Activated naive CD4-positive, alpha-beta T cell treated with anti-CD3 and anti-CD28 coated beads, Interleukin-2, amount 10 ng/mL, durations not matched to agents 7 days and 5 days (primary cell): ENCODE results near the gene SALL1.

Experiments used
- CTCF ChIA-PET: fragments of 350-600 bp; sonication (Branson Sonifier 250); formaldehyde crosslinking; loops from one replicate; lab custom pipeline; 2021; ENCODE audit warnings: antibody characterized with exemption; lab: Charles Lee
- DNase-seq: peaks from one replicate; pipeline ENCODE4 v3.0.0-alpha.2; 2020
- H3K27ac Mint-ChIP-seq: one replicate; pipeline ENCODE4 v1.8.0; 2021; ENCODE audit warnings: mild to moderate bottlenecking, moderate library complexity, mixed read lengths
- H3K27me3 Mint-ChIP-seq: one replicate; pipeline ENCODE4 v1.8.0; 2021; ENCODE audit warnings: mild to moderate bottlenecking, mixed read lengths
- H3K36me3 Mint-ChIP-seq: one replicate; pipeline ENCODE4 v1.8.0; 2021; ENCODE audit warnings: mixed read lengths
- H3K4me1 Mint-ChIP-seq: one replicate; pipeline ENCODE4 v1.8.0; 2021; ENCODE audit warnings: mixed read lengths
- H3K4me3 Mint-ChIP-seq: one replicate; pipeline ENCODE4 v1.8.0; 2021; ENCODE audit warnings: mild to moderate bottlenecking, moderate library complexity, mixed read lengths
- H3K9me3 Mint-ChIP-seq: one replicate; pipeline ENCODE4 v1.8.0; 2021; ENCODE audit warnings: mixed read lengths

Gene SALL1

GRCh38 chr16:51119973-51120729, 30.9 kb downstream of the SALL1 start:
- Mint-ChIP-seq H3K4me3 (no peak overlapping the region), H3K9me3 (no peaks in the 10 kb centered on the region), H3K27me3 (peaks cover 15% of the 10 kb centered on the region), H3K36me3 (no peaks in the 10 kb centered on the region), H3K4me1 (no peaks in the 10 kb centered on the region), H3K27ac (no peak overlapping the region)
- CTCF ChIA-PET, result no interaction called here
- no peak for DNase-seq

GRCh38 chr16:51119556-51119955, 31.5 kb downstream of the SALL1 start:
- peaks cover 21% of the 10 kb centered on the region for H3K27me3 Mint-ChIP-seq
- no peaks in the 10 kb centered on the region for H3K4me1 Mint-ChIP-seq
- no peak overlapping the region for H3K4me3 Mint-ChIP-seq
- DNase-seq, result no peak
- CTCF ChIA-PET, result no interaction called here
- no peaks in the 10 kb centered on the region for H3K36me3 Mint-ChIP-seq
- no peak overlapping the region for H3K27ac Mint-ChIP-seq
- H3K9me3 Mint-ChIP-seq, result no peaks in the 10 kb centered on the region

- CTCF ChIA-PET, result no interaction called here
- Mint-ChIP-seq H3K9me3 (no peaks in the 10 kb centered on the region), H3K4me1 (no peaks in the 10 kb centered on the region), H3K27ac (no peak overlapping the region), H3K36me3 (no peaks in the 10 kb centered on the region), H3K27me3 (peaks cover 38% of the 10 kb centered on the region), H3K4me3 (no peak overlapping the region)
- DNase-seq, result no peak
These were observed 34.7 kb downstream of the SALL1 start for GRCh38 chr16:51116353-51116752.

GRCh38 chr16:51114382-51114781, 36.7 kb downstream of the SALL1 start:
- CTCF ChIA-PET, result no interaction called here
- no peaks in the 10 kb centered on the region for H3K9me3 Mint-ChIP-seq
- DNase-seq, result no peak
- no peaks in the 10 kb centered on the region for H3K4me1 Mint-ChIP-seq
- H3K36me3 Mint-ChIP-seq, result no peaks in the 10 kb centered on the region
- no peak overlapping the region for H3K4me3 Mint-ChIP-seq
- H3K27me3 Mint-ChIP-seq, result peaks cover 43% of the 10 kb centered on the region
- no peak overlapping the region for H3K27ac Mint-ChIP-seq

- CTCF ChIA-PET, result no interaction called here
- Mint-ChIP-seq H3K36me3 (no peaks in the 10 kb centered on the region), H3K4me3 (no peak overlapping the region)
These were observed 37.6 kb downstream of the SALL1 start for GRCh38 chr16:51113236-51114125.

GRCh38 chr16:51112323-51112722, 38.7 kb downstream of the SALL1 start:
- CTCF ChIA-PET, result no interaction called here
- no peak for DNase-seq
- no peaks in the 10 kb centered on the region for H3K4me1 Mint-ChIP-seq
- no peak overlapping the region for H3K4me3 Mint-ChIP-seq
- H3K36me3 Mint-ChIP-seq, result no peaks in the 10 kb centered on the region
- peaks cover 43% of the 10 kb centered on the region for H3K27me3 Mint-ChIP-seq
- H3K9me3 Mint-ChIP-seq, result no peaks in the 10 kb centered on the region
- H3K27ac Mint-ChIP-seq, result no peak overlapping the region

More at GRCh38 chr16:51113236-51114125, 37.6 kb downstream of the SALL1 start:
- DNase-seq, result no peak
- Mint-ChIP-seq H3K27me3 (peaks cover 43% of the 10 kb centered on the region), H3K4me1 (no peaks in the 10 kb centered on the region), H3K27ac (no peak overlapping the region), H3K9me3 (no peaks in the 10 kb centered on the region)

GRCh38 chr16:51111759-51112158, 39.3 kb downstream of the SALL1 start:
- Mint-ChIP-seq H3K27me3 (peaks cover 43% of the 10 kb centered on the region), H3K36me3 (no peaks in the 10 kb centered on the region), H3K4me3 (no peak overlapping the region), H3K9me3 (no peaks in the 10 kb centered on the region), H3K4me1 (no peaks in the 10 kb centered on the region), H3K27ac (no peak overlapping the region)
- no peak for DNase-seq
- CTCF ChIA-PET, result no interaction called here

GRCh38 chr16:51110700-51111157, 40.3 kb downstream of the SALL1 start:
- Mint-ChIP-seq H3K27ac (no peak overlapping the region), H3K4me1 (no peaks in the 10 kb centered on the region), H3K4me3 (no peak overlapping the region), H3K27me3 (peaks cover 37% of the 10 kb centered on the region), H3K9me3 (no peaks in the 10 kb centered on the region), H3K36me3 (no peaks in the 10 kb centered on the region)
- no peak for DNase-seq
- CTCF ChIA-PET, result no interaction called here

- Mint-ChIP-seq H3K27me3 (peaks cover 23% of the 10 kb centered on the region), H3K27ac (no peak overlapping the region), H3K36me3 (no peaks in the 10 kb centered on the region), H3K9me3 (no peaks in the 10 kb centered on the region), H3K4me1 (no peaks in the 10 kb centered on the region), H3K4me3 (no peak overlapping the region)
- no peak for DNase-seq
- CTCF ChIA-PET, result no interaction called here
These were observed 41.9 kb downstream of the SALL1 start for GRCh38 chr16:51109173-51109572.

GRCh38 chr16:51107742-51108141, 43.3 kb downstream of the SALL1 start:
- Mint-ChIP-seq H3K27me3 (peaks cover 10% of the 10 kb centered on the region), H3K36me3 (no peaks in the 10 kb centered on the region), H3K9me3 (no peaks in the 10 kb centered on the region), H3K4me1 (no peaks in the 10 kb centered on the region), H3K27ac (no peak overlapping the region), H3K4me3 (no peak overlapping the region)
- DNase-seq, result no peak
- CTCF ChIA-PET, result no interaction called here

- Mint-ChIP-seq H3K27ac (no peak overlapping the region), H3K4me1 (no peaks in the 10 kb centered on the region), H3K4me3 (no peak overlapping the region), H3K27me3 (peaks cover 7% of the 10 kb centered on the region), H3K9me3 (no peaks in the 10 kb centered on the region), H3K36me3 (no peaks in the 10 kb centered on the region)
- DNase-seq, result no peak
- CTCF ChIA-PET, result no interaction called here
These were observed 44.5 kb downstream of the SALL1 start for GRCh38 chr16:51106535-51106934.

GRCh38 chr16:51103590-51103989, 47.5 kb downstream of the SALL1 start:
- H3K4me3 Mint-ChIP-seq, result no peak overlapping the region
- no peaks in the 10 kb centered on the region for H3K4me1 Mint-ChIP-seq
- H3K27me3 Mint-ChIP-seq, result no peaks in the 10 kb centered on the region
- no peak overlapping the region for H3K27ac Mint-ChIP-seq
- CTCF ChIA-PET, result no interaction called here
- H3K36me3 Mint-ChIP-seq, result no peaks in the 10 kb centered on the region
- DNase-seq, result no peak
- H3K9me3 Mint-ChIP-seq, result no peaks in the 10 kb centered on the region

GRCh38 chr16:51097729-51098128, 53.3 kb downstream of the SALL1 start:
- no peak overlapping the region for H3K4me3 Mint-ChIP-seq
- no peak for DNase-seq
- CTCF ChIA-PET, result no interaction called here
- H3K36me3 Mint-ChIP-seq, result no peaks in the 10 kb centered on the region
- no peaks in the 10 kb centered on the region for H3K9me3 Mint-ChIP-seq
- H3K27me3 Mint-ChIP-seq, result no peaks in the 10 kb centered on the region
- no peaks in the 10 kb centered on the region for H3K4me1 Mint-ChIP-seq
- no peak overlapping the region for H3K27ac Mint-ChIP-seq

- Mint-ChIP-seq H3K36me3 (no peaks in the 10 kb centered on the region), H3K4me1 (no peaks in the 10 kb centered on the region), H3K27ac (no peak overlapping the region), H3K9me3 (no peaks in the 10 kb centered on the region), H3K27me3 (no peaks in the 10 kb centered on the region), H3K4me3 (no peak overlapping the region)
- no peak for DNase-seq
- CTCF ChIA-PET, result no interaction called here
These were observed 55.0 kb downstream of the SALL1 start for GRCh38 chr16:51095890-51096626.
